Endothelial cell of umbilical vein (primary cell): Measurements from ENCODE around the gene MCOLN2. TPM values are rescaled to one million over a fixed set of nuclear protein-coding genes. Genes with fewer than 3 reads are reported as not detected.

Experiments
- BruUV-seq: library from RNA; stranded (reverse); fragments of 400-500 nt; replicated peaks from 2 replicates; lab custom pipeline; 2021; lab: Mats Ljungman, UMichigan
- CTCF ChIA-PET: fragments of 300-600, 350-600 bp; sonication (Branson Sonifier 250); formaldehyde crosslinking; loops from one replicate; lab custom pipeline; 2021; ENCODE audit warnings: antibody characterized with exemption, inconsistent platforms; lab: Charles Lee
- POLR2A ChIA-PET: fragments of 300-600, 350-600 bp; sonication (Branson Sonifier 250); formaldehyde crosslinking; loops from one replicate; lab custom pipeline; 2021; ENCODE audit warnings: antibody characterized with exemption, inconsistent platforms; lab: Charles Lee
- DNase-seq: peaks from one replicate; pipeline ENCODE4 v3.0.0-alpha.2; 2011; ENCODE audit warnings: low read depth, low spot score
- FAIRE-seq: peaks from 2 replicates; lab custom pipeline; 2011; peaks lifted over from hg19 to GRCh38; lab: Jason Lieb, UNC
- H2AFZ ChIP-seq: 2 replicates; pipeline ENCODE4 v1.6.0; 2012; ENCODE audit warnings: low read depth, low read length, control low read depth, inconsistent platforms
- H3K27ac ChIP-seq: 2 replicates; pipeline ENCODE4 v1.5.1; 2011; ENCODE audit warnings: low read depth, mild to moderate bottlenecking, control low read depth, low read length, moderate library complexity; ENCODE audit not compliant: insufficient read depth
- H3K27me3 ChIP-seq, 2 experiments: 2 replicates each; pipeline versions ENCODE4 v1.6.0 to v1.6.1; 2011; ENCODE audit warnings: low read length in 2 of 2, mixed read lengths in 1 of 2; ENCODE audit not compliant: control insufficient read depth in 2 of 2, insufficient read depth in 2 of 2
- H3K36me3 ChIP-seq, 2 experiments: 2 replicates in 1 of 2; 3 replicates in 1 of 2; pipeline ENCODE4 v1.5.1; 2011; ENCODE audit warnings: low read length in 2 of 2, mild to moderate bottlenecking in 1 of 2, moderate library complexity in 1 of 2; ENCODE audit not compliant: control insufficient read depth in 2 of 2, insufficient read depth in 2 of 2; ENCODE audit errors: extremely low read depth in 1 of 2
- H3K4me1 ChIP-seq: 3 replicates; pipeline ENCODE4 v1.5.1; 2011; ENCODE audit warnings: mild to moderate bottlenecking, low read length; ENCODE audit not compliant: control insufficient read depth, insufficient read depth; ENCODE audit errors: extremely low read depth
- H3K4me2 ChIP-seq: 2 replicates; pipeline ENCODE4 v1.6.1; 2011; ENCODE audit warnings: low read length, control low read depth, mixed read lengths; ENCODE audit not compliant: insufficient read depth
- H3K4me3 ChIP-seq, 3 experiments: fragments of 200-600 bp in 1 of 3; sonication (generic), shearing (Covaris generic) in 1 of 3; replicated peaks in 1 of 3; 2 replicates each; pipeline ENCODE4 v1.5.1; 2011 to 2016; ENCODE audit warnings: control low read depth in 3 of 3, low read length in 3 of 3, mild to moderate bottlenecking in 2 of 3, inconsistent platforms in 1 of 3, low read depth in 1 of 3, moderate library complexity in 1 of 3; ENCODE audit not compliant: insufficient read depth in 1 of 3
- H3K79me2 ChIP-seq: 2 replicates; pipeline ENCODE4 v1.6.0; 2012; ENCODE audit warnings: low read length, inconsistent platforms; ENCODE audit not compliant: control insufficient read depth, insufficient read depth
- H3K9ac ChIP-seq: replicated peaks from 2 replicates; pipeline ENCODE3; 2011; ENCODE audit warnings: low read length, control low read depth; ENCODE audit not compliant: insufficient read depth; ENCODE audit errors: extremely low read depth
- H3K9me1 ChIP-seq: replicated peaks from 3 replicates; pipeline ENCODE4 v1.6.0; 2011; ENCODE audit warnings: mild to moderate bottlenecking, low read length; ENCODE audit not compliant: control insufficient read depth, insufficient read depth; ENCODE audit errors: extremely low read depth
- H3K9me3 ChIP-seq: replicated peaks from 2 replicates; pipeline ENCODE4 v1.5.1; 2012; ENCODE audit warnings: low read length, inconsistent platforms; ENCODE audit not compliant: control insufficient read depth, insufficient read depth
- H4K20me1 ChIP-seq: replicated peaks from 2 replicates; pipeline ENCODE3; 2011; ENCODE audit warnings: mild to moderate bottlenecking, low read length; ENCODE audit not compliant: control insufficient read depth, insufficient read depth; ENCODE audit errors: extremely low read depth
- EZH2 ChIP-seq: IDR thresholded peaks from 2 replicates; pipeline ENCODE4 v1.6.1; 2012; ENCODE audit warnings: borderline replicate concordance, low read depth, mild to moderate bottlenecking, moderate library complexity, low read length, inconsistent platforms; ENCODE audit not compliant: severe bottlenecking
- FOS ChIP-seq: IDR thresholded peaks from 2 replicates; pipeline ENCODE4 v1.6.1; 2011; ENCODE audit warnings: mild to moderate bottlenecking, low read length, moderate library complexity, borderline replicate concordance; ENCODE audit not compliant: insufficient read depth
- GATA2 ChIP-seq: IDR thresholded peaks from 2 replicates; pipeline ENCODE4 v1.7.0; 2011; ENCODE audit warnings: low read depth, mild to moderate bottlenecking, moderate library complexity, mixed read lengths, low read length; ENCODE audit not compliant: insufficient read length, insufficient read depth
- JUN ChIP-seq: IDR thresholded peaks from 2 replicates; pipeline ENCODE4 v1.6.1; 2011; ENCODE audit warnings: borderline replicate concordance, low read depth; ENCODE audit not compliant: insufficient read length, insufficient read depth
- MYC ChIP-seq: IDR thresholded peaks from one replicate; pipeline ENCODE4 v1.6.1; 2011; ENCODE audit warnings: mild to moderate bottlenecking, low read depth, low read length
- POLR2AphosphoS5 ChIP-seq: IDR thresholded peaks from 2 replicates; pipeline ENCODE4 v1.6.1; 2012; ENCODE audit warnings: low read depth, mild to moderate bottlenecking, control low read depth, low read length, moderate library complexity; ENCODE audit not compliant: insufficient read depth
- dilution Hi-C: fragments of 300-500 bp; cut with MboI; formaldehyde crosslinking; loops from one replicate; pipeline ENCODE4 v1.15.0; 2019; ENCODE audit warnings: low sequenced_read_pairs; ENCODE audit not compliant: extremely low pct_ligation_motif_present
- intact Hi-C: fragments of 100-400 bp; cut with micrococcal nuclease; formaldehyde crosslinking; loops from one replicate; pipeline ENCODE4 v1.10.0; 2022
- polyA plus RNA-seq, 4 experiments: library from polyadenylated mRNA; depleted of rRNA in 3 of 4; stranded (reverse) in 3 of 4; unstranded in 1 of 4; fragments of >200 nt; gene quantifications; 2 replicates each; pipeline versions ENCODE4 v1.2.1 to v1.2.3, GENCODE V29; 2011 to 2012; ENCODE audit warnings: missing spikeins in 1 of 4
- total RNA-seq: library from RNA; stranded (reverse); gene quantifications from 2 replicates; pipeline ENCODE4 v1.2.3, GENCODE V29; 2021
- TF ChIP-seq, protein P1 (sequence below), 2 donors: IDR thresholded peaks; 1 replicate in 1 of 2; 2 replicates in 1 of 2; pipeline ENCODE4 v1.5.1; 2011; ENCODE audit warnings: low read length in 2 of 2, mild to moderate bottlenecking in 2 of 2, moderate library complexity in 2 of 2, control low read depth in 1 of 2, inconsistent platforms in 1 of 2, low read depth in 1 of 2; ENCODE audit not compliant: insufficient read depth in 1 of 2; ENCODE audit errors: extremely low read depth in 1 of 2
- TF ChIP-seq, protein P2 (sequence below): IDR thresholded peaks from 2 replicates; pipeline ENCODE4 v1.6.1; 2011; ENCODE audit not compliant: insufficient read depth, insufficient read length

Gene MCOLN2
- total and polyA plus RNA-seq, 2 donors (not counting 3 experiments of a cell fraction or from before 2014, with no cell fraction given): not detected

DNA sequence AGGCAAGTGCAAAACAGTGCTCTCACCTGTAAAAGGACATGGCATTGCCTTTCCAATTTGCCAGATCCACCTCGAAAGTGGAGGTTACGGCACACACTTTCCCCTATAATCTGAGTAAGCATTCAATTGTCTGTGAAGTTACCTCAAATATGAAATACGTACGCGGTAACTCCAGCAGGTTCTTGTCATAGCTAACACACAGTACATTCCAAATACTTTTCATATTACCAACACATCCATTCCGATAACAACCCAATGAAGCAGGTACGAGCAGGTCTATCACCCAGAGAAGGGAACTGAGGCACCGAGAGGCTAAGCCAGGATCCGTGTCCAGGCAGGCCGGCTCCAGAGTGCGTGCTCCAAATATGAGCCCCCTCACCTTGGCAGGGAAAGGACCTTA is 57.2 kb downstream of the MCOLN2 start:
- no peak for FAIRE-seq
- CTCF ChIA-PET: interaction anchor here (0.6 to 5.6 kb wide), 4 partner anchors 88 to 498 kb away, joined by 3 to 520 read pairs (median 4); partner anchors contain the start of gene C1orf52
- H2AFZ ChIP-seq: no peak overlapping the region
- intact Hi-C loops: loop anchor here (5.0 to 10.0 kb wide), 5 partner anchors 87 to 1005 kb away; partner anchors contain the start of gene PRKACB
- dilution Hi-C loops: no loop called here
- no peaks in the 10 kb centered on the region for H4K20me1 ChIP-seq
- DNase-seq: no peak
- no peaks in the 10 kb centered on the region for H3K79me2 ChIP-seq
- no peaks in the 10 kb centered on the region for H3K36me3 ChIP-seq
- H3K9me1 ChIP-seq: no peaks in the 10 kb centered on the region
- POLR2A ChIA-PET: no interaction called here
- no peak overlapping the region for H3K9ac ChIP-seq
- peaks cover 12 to 16% of the 10 kb centered on the region in 2 experiments for H3K27me3 ChIP-seq
- no peak overlapping the region for H3K4me3 ChIP-seq
- no peak overlapping the region for H3K27ac ChIP-seq
- TF ChIP-seq GATA2: no peak
- no peak for TF ChIP-seq FOS
- no peak for TF ChIP-seq MYC
- TF ChIP-seq POLR2AphosphoS5: no peak
- TF ChIP-seq JUN: no peak
- no peak overlapping the region for H3K4me2 ChIP-seq
- no peaks in the 10 kb centered on the region for H3K9me3 ChIP-seq
- BruUV-seq: no TSS peak
- peaks cover 5% of the 10 kb centered on the region for H3K4me1 ChIP-seq

DNA sequence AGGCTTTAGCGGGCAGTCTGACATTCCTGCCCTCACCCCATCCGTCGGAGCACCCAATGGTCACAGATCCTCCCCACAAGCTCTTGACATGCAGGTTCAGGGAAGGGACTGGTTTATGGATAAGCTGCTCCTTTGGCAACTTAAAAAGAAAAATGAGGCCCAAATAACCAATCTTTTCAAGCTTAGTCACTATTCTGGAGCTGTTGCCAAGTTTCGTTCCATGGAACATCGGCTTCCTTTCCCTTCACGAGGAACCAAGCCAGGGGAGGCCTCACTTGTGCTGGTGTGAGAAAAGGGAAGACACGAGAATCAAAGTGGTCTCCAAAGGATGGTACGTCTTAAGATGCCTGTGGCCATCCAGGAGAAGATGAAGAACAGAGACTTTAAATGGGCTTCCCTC is 57.8 kb downstream of the MCOLN2 start:
- dilution Hi-C loops: no loop called here

More for the DNA sequence above, 57.8 kb downstream of the MCOLN2 start:
- DNase-seq: no peak
- H3K9ac ChIP-seq: no peak overlapping the region
- H3K4me2 ChIP-seq: no peak overlapping the region
- TF ChIP-seq EZH2 (no peak), JUN (no peak), GATA2 (no peak)
- TF ChIP-seq, protein P1, sequence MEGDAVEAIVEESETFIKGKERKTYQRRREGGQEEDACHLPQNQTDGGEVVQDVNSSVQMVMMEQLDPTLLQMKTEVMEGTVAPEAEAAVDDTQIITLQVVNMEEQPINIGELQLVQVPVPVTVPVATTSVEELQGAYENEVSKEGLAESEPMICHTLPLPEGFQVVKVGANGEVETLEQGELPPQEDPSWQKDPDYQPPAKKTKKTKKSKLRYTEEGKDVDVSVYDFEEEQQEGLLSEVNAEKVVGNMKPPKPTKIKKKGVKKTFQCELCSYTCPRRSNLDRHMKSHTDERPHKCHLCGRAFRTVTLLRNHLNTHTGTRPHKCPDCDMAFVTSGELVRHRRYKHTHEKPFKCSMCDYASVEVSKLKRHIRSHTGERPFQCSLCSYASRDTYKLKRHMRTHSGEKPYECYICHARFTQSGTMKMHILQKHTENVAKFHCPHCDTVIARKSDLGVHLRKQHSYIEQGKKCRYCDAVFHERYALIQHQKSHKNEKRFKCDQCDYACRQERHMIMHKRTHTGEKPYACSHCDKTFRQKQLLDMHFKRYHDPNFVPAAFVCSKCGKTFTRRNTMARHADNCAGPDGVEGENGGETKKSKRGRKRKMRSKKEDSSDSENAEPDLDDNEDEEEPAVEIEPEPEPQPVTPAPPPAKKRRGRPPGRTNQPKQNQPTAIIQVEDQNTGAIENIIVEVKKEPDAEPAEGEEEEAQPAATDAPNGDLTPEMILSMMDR (IDR thresholded peaks at IDR 0.05; ENCODE audit: extremely low read depth in 1 of 2, insufficient read depth in 1 of 2, low read depth in 1 of 2, low read length in 2 of 2): no peak
- TF ChIP-seq, protein P2, sequence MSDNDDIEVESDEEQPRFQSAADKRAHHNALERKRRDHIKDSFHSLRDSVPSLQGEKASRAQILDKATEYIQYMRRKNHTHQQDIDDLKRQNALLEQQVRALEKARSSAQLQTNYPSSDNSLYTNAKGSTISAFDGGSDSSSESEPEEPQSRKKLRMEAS: no peak
- BruUV-seq: no TSS peak
- intact Hi-C loops: loop anchor here (5.0 to 10.0 kb wide), 5 partner anchors 87 to 1004 kb away; partner anchors contain the start of gene PRKACB
- CTCF ChIA-PET: interaction anchor here (1.0 to 2.2 kb wide), 2 partner anchors 157 to 316 kb away, joined by 3 to 12 read pairs; no protein-coding TSS in a partner anchor
- POLR2A ChIA-PET: no interaction called here
- H2AFZ ChIP-seq: no peak overlapping the region
- H3K27ac ChIP-seq: no peak overlapping the region
- H3K9me1 ChIP-seq: no peaks in the 10 kb centered on the region
- peaks cover 18 to 21% of the 10 kb centered on the region in 2 experiments for H3K27me3 ChIP-seq
- no peak for FAIRE-seq
- no peaks in the 10 kb centered on the region for H3K9me3 ChIP-seq
- H3K36me3 ChIP-seq: no peaks in the 10 kb centered on the region
- peaks cover 5% of the 10 kb centered on the region for H3K4me1 ChIP-seq
- no peak overlapping the region for H3K4me3 ChIP-seq
- H3K79me2 ChIP-seq: no peaks in the 10 kb centered on the region
- no peaks in the 10 kb centered on the region for H4K20me1 ChIP-seq
